ENCODE measurements around the gene HNRNPU. TPM values are rescaled to one million over a fixed set of nuclear protein-coding genes. Genes with fewer than 3 reads are reported as not detected.

Gene HNRNPU
- total RNA-seq, 1 donor from 2014 or later = 856 TPM

DNA sequence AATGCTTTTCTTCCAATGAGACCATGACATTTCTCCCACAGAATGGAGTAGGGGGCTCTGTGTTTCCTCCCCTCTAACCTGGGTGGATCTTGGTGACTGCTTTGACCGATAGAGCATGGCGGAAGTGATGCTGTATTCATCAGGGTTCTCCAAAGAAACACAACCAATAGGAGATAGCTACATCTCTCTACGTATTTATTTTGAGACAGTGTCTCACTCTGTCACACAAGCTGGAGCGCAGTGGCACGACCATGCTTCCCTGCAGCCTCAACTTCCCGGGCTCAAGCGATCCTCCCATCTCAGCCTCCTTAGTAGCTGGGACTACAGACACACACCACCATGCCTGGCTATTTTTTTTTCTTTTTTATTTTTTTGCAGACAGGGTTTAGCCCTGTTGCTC, 29.5 kb upstream of the HNRNPU start:
- no peaks in the 10 kb centered on the region for H4K20me1 ChIP-seq (ENCODE audit: low read depth)
- H3K27me3 ChIP-seq = no peaks in the 10 kb centered on the region
- H3K4me3 Mint-ChIP-seq = no peak overlapping the region
- H3K79me2 ChIP-seq (ENCODE audit: low read depth) = no peaks in the 10 kb centered on the region
- no peaks in the 10 kb centered on the region for H3K4me1 Mint-ChIP-seq
- no peak overlapping the region for H2AFZ ChIP-seq (replicated peaks)
- no peak overlapping the region for H3K27ac Mint-ChIP-seq
- H3K27ac ChIP-seq = no peak overlapping the region
- no peak for DNase-seq (ENCODE audit: low spot score)
- no peaks in the 10 kb centered on the region for H3F3A ChIP-seq (ENCODE audit: low read depth)
- H3K9me3 Mint-ChIP-seq = no peaks in the 10 kb centered on the region
- H3K9ac ChIP-seq = no peak overlapping the region
- H3K4me3 ChIP-seq = no peak overlapping the region
- H3K4me1 ChIP-seq = no peaks in the 10 kb centered on the region
- no peaks in the 10 kb centered on the region for H3K27me3 Mint-ChIP-seq (ENCODE audit: insufficient read depth, low read depth)
- no peaks in the 10 kb centered on the region for H3K36me3 ChIP-seq
- no peak overlapping the region for H3K4me2 ChIP-seq
- H3K9me3 ChIP-seq (ENCODE audit: low read depth) = no peaks in the 10 kb centered on the region
- H3K36me3 Mint-ChIP-seq = no peaks in the 10 kb centered on the region
- TF ChIP-seq, protein P1, sequence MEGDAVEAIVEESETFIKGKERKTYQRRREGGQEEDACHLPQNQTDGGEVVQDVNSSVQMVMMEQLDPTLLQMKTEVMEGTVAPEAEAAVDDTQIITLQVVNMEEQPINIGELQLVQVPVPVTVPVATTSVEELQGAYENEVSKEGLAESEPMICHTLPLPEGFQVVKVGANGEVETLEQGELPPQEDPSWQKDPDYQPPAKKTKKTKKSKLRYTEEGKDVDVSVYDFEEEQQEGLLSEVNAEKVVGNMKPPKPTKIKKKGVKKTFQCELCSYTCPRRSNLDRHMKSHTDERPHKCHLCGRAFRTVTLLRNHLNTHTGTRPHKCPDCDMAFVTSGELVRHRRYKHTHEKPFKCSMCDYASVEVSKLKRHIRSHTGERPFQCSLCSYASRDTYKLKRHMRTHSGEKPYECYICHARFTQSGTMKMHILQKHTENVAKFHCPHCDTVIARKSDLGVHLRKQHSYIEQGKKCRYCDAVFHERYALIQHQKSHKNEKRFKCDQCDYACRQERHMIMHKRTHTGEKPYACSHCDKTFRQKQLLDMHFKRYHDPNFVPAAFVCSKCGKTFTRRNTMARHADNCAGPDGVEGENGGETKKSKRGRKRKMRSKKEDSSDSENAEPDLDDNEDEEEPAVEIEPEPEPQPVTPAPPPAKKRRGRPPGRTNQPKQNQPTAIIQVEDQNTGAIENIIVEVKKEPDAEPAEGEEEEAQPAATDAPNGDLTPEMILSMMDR (IDR thresholded peaks at IDR 0.05) = no peak
- TF ChIP-seq EZH2phosphoT487 (IDR thresholded peaks at IDR 0.05) = no peak
- no peak for TF ChIP-seq EZH2 (IDR thresholded peaks at IDR 0.05)

DNA sequence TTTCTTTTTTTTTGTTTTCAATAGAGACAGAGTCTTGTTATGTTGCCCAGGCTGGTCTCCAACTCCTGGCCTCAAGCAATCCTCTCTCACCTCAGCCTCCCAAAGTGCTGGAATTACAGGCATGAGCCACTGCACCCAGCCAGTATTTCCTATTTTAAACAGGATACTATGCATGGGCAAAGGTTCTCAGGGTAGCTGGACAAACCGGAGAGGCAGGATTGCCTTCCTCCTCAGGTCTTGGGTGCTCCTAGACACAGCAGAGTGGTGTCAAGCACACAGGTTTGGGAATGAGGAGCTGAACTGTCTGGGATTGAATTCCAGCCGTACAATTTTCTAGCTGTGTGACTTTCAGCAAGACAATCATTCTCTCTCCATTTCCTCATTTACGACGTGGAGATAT, 22.9 kb upstream of the HNRNPU start:
- no peak overlapping the region for H2AFZ ChIP-seq (replicated peaks)
- no peaks in the 10 kb centered on the region for H3K9me3 ChIP-seq (ENCODE audit: low read depth)
- H3K9me3 Mint-ChIP-seq = peaks cover 2% of the 10 kb centered on the region
- no peak overlapping the region for H3K9ac ChIP-seq
- H3K27me3 Mint-ChIP-seq (ENCODE audit: insufficient read depth, low read depth) = peaks cover 3% of the 10 kb centered on the region
- H3K4me1 ChIP-seq = no peaks in the 10 kb centered on the region
- no peaks in the 10 kb centered on the region for H3K36me3 Mint-ChIP-seq
- no peak for DNase-seq (ENCODE audit: low spot score)
- H3K27me3 ChIP-seq = no peaks in the 10 kb centered on the region
- H3K4me1 Mint-ChIP-seq = no peaks in the 10 kb centered on the region
- no peak overlapping the region for H3K27ac Mint-ChIP-seq
- no peak overlapping the region for H3K4me3 ChIP-seq
- no peak overlapping the region for H3K4me3 Mint-ChIP-seq
- no peaks in the 10 kb centered on the region for H3F3A ChIP-seq (ENCODE audit: low read depth)
- TF ChIP-seq EZH2 (IDR thresholded peaks at IDR 0.05) (no peak), EZH2phosphoT487 (IDR thresholded peaks at IDR 0.05) (no peak)
- TF ChIP-seq, protein P1 (IDR thresholded peaks at IDR 0.05) = no peak
- no peaks in the 10 kb centered on the region for H4K20me1 ChIP-seq (ENCODE audit: low read depth)
- no peaks in the 10 kb centered on the region for H3K36me3 ChIP-seq
- no peak overlapping the region for H3K4me2 ChIP-seq
- H3K27ac ChIP-seq = no peak overlapping the region
- no peaks in the 10 kb centered on the region for H3K79me2 ChIP-seq (ENCODE audit: low read depth)

DNA sequence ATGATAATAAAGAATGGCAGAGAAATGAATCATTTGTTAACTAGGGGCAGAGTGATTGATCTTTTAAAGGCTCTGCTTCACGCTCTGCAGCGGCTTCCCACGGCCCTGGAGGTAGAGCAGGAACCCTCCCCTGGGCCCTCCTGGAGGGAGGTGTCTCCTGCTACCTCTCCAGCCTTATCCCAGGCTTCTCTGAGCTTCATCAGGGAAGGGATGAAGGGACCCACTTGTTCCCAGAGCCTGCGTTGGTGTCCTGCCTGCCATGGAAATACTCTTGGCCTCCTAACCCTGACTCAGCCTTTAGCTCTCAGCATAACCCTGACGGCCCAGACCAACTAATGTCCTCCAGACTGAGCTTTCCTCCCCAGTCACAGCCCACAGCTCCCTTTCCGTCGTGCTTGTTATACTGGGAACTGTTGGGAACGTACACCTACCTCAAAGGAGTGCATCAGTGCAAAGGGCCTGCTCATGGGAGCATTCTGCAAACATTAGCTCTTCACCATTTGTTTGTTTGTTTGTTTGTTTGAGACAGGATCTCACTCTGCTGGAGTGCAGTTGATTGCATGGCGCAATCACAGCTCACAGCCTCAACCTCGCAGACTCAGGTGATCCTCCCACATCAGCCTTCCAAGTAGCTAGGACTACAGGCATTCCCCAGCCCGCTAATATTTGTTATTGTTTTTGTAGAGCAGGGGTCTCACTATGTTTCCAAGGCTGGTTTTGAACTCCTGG, 17.4 kb upstream of the HNRNPU start:
- no peaks in the 10 kb centered on the region for H3K9me3 ChIP-seq (ENCODE audit: low read depth)
- H3K27me3 ChIP-seq = no peaks in the 10 kb centered on the region
- no peak overlapping the region for H3K4me3 ChIP-seq
- Mint-ChIP-seq H3K4me1 (peaks cover 15% of the 10 kb centered on the region), H3K27ac (no peak overlapping the region), H3K9me3 (no peaks in the 10 kb centered on the region), H3K4me3 (peak overlapping the region; percentile 46), H3K36me3 (no peaks in the 10 kb centered on the region), H3K27me3 (ENCODE audit: insufficient read depth, low read depth) (peaks cover 2% of the 10 kb centered on the region)
- peak overlapping the region; percentile 93 for H2AFZ ChIP-seq (replicated peaks)
- no peak for TF ChIP-seq EZH2 (IDR thresholded peaks at IDR 0.05)
- TF ChIP-seq EZH2phosphoT487 (IDR thresholded peaks at IDR 0.05) = no peak
- TF ChIP-seq, protein P1 (IDR thresholded peaks at IDR 0.05) = no peak
- H3K9ac ChIP-seq = no peak overlapping the region
- no peak overlapping the region for H3K27ac ChIP-seq
- no peaks in the 10 kb centered on the region for H4K20me1 ChIP-seq (ENCODE audit: low read depth)
- H3K4me2 ChIP-seq = no peak overlapping the region
- no peaks in the 10 kb centered on the region for H3K79me2 ChIP-seq (ENCODE audit: low read depth)
- H3F3A ChIP-seq (ENCODE audit: low read depth) = no peaks in the 10 kb centered on the region
- peaks cover 9% of the 10 kb centered on the region for H3K4me1 ChIP-seq
- H3K36me3 ChIP-seq = no peaks in the 10 kb centered on the region
- DNase-seq (ENCODE audit: low spot score) = peak; percentile 13
